K562 (cell line): Measurements from ENCODE around the gene PPP1R13L. TPM values are rescaled to one million over a fixed set of nuclear protein-coding genes. Genes with fewer than 3 reads are reported as not detected.

Experiments
- ATAC-seq: fragments of 200-7000 bp; cut with Tn5 transposase; 3 replicates; pipeline ENCODE4 v1.9.1; 2020; ENCODE audit warnings: moderate library complexity
- BruUV-seq: library from RNA; stranded (reverse); fragments of 400-500 nt; replicated peaks from 2 replicates; lab custom pipeline; 2021; lab: Mats Ljungman, UMichigan
- CTCF ChIA-PET: fragments of 300-600 bp; formaldehyde crosslinking; extraction: SDS; loops from one replicate; lab custom pipeline; 2021; ENCODE audit warnings: low intra/inter-chr PET ratio; lab: Yijun Ruan, JAX
- POLR2A ChIA-PET: fragments of 300-600, 350-650 bp; sonication (Branson Sonifier 250); formaldehyde crosslinking; extraction: SDS; loops from one replicate; lab custom pipeline; 2021; ENCODE audit warnings: antibody characterized with exemption, inconsistent platforms; lab: Yijun Ruan, JAX
- DNase-seq, 4 experiments: peaks; one replicate each; pipeline versions ENCODE4 v3.0.0 to v3.0.0-alpha.2; 2011 to 2018; ENCODE audit warnings: low spot score in 3 of 4, mixed read lengths in 3 of 4; ENCODE audit errors: extremely low read depth in 1 of 4
- FAIRE-seq: peaks from 2 replicates; lab custom pipeline; 2011; peaks lifted over from hg19 to GRCh38; lab: Jason Lieb, UNC
- H2AFZ ChIP-seq: 2 replicates; pipeline ENCODE4 v1.6.0; 2011; ENCODE audit warnings: low read depth, low read length, control low read depth, inconsistent platforms
- H3K27ac ChIP-seq: fragments of 200-600 bp; 3 replicates; pipeline ENCODE4 v1.8.0; 2011; ENCODE audit warnings: low read depth, mild to moderate bottlenecking, control low read depth, inconsistent platforms, low read length, moderate library complexity, mixed read lengths; ENCODE audit errors: extremely low read depth
- H3K27me3 ChIP-seq, 2 experiments: fragments of 300-600 bp in 1 of 2; 2 replicates in 1 of 2; 3 replicates in 1 of 2; pipeline versions ENCODE4 v1.6.0 to v1.8.0; 2011; ENCODE audit warnings: inconsistent platforms in 2 of 2, low read length in 2 of 2, mild to moderate bottlenecking in 1 of 2, mixed read lengths in 1 of 2, moderate library complexity in 1 of 2; ENCODE audit not compliant: control insufficient read depth in 2 of 2, insufficient read depth in 2 of 2
- H3K36me3 ChIP-seq: fragments of 300-600 bp; 3 replicates; pipeline ENCODE4 v1.8.0; 2011; ENCODE audit warnings: mild to moderate bottlenecking, low read length, inconsistent platforms; ENCODE audit not compliant: control insufficient read depth, insufficient read depth
- H3K4me1 ChIP-seq, 2 experiments: fragments of 200-600 bp in 1 of 2; replicated peaks in 1 of 2; 2 replicates in 1 of 2; 3 replicates in 1 of 2; pipeline versions ENCODE4 v1.5.1 to v1.8.0; 2011; ENCODE audit warnings: inconsistent platforms in 2 of 2, low read length in 2 of 2, mild to moderate bottlenecking in 1 of 2, mixed read lengths in 1 of 2, moderate library complexity in 1 of 2; ENCODE audit not compliant: control insufficient read depth in 2 of 2, insufficient read depth in 2 of 2
- H3K4me2 ChIP-seq: 2 replicates; pipeline ENCODE4 v1.6.1; 2011; ENCODE audit warnings: low read length, control low read depth, inconsistent platforms, mixed read lengths; ENCODE audit not compliant: insufficient read depth
- H3K4me3 ChIP-seq: fragments of 200-600 bp; sonication (generic), shearing (Covaris generic); 2 replicates; pipeline ENCODE4 v1.5.1; 2016; ENCODE audit warnings: control low read depth, inconsistent platforms
- H3K79me2 ChIP-seq: fragments of 200-600 bp; 3 replicates; pipeline ENCODE4 v1.8.0; 2011; ENCODE audit warnings: low read length, inconsistent platforms; ENCODE audit not compliant: control insufficient read depth, insufficient read depth
- H3K9ac ChIP-seq, 2 experiments: 2 replicates each; pipeline versions ENCODE4 v1.6.0 to v1.6.1; 2011; ENCODE audit warnings: low read depth in 2 of 2, low read length in 2 of 2, control low read depth in 1 of 2, inconsistent platforms in 1 of 2, mild to moderate bottlenecking in 1 of 2, mixed read lengths in 1 of 2; ENCODE audit not compliant: insufficient read depth in 1 of 2
- H3K9me1 ChIP-seq: one replicate; pipeline ENCODE4 v1.6.0; 2011; ENCODE audit warnings: inconsistent platforms, mild to moderate bottlenecking, low read length, moderate library complexity; ENCODE audit not compliant: control insufficient read depth, insufficient read depth
- H3K9me3 ChIP-seq: replicated peaks from 2 replicates; pipeline ENCODE4 v1.5.1; 2011; ENCODE audit warnings: low read depth, low read length, inconsistent platforms; ENCODE audit not compliant: control insufficient read depth, insufficient read depth
- H4K20me1 ChIP-seq: replicated peaks from 2 replicates; pipeline ENCODE4 v1.6.1; 2011; ENCODE audit warnings: low read length, inconsistent platforms, mixed read lengths; ENCODE audit not compliant: control insufficient read depth, insufficient read depth
- BHLHE40 ChIP-seq: IDR thresholded peaks from 2 replicates; pipeline ENCODE4 v1.6.1; 2011; ENCODE audit warnings: low read length, improper control_type of control experiment
- BRD9 ChIP-seq: fragments of 450-650 bp; IDR thresholded peaks from 2 replicates; pipeline ENCODE4 v1.6.1; 2018; ENCODE audit warnings: low read depth; ENCODE audit not compliant: partially characterized antibody
- CBFB ChIP-seq: sonication (generic); formaldehyde crosslinking; IDR thresholded peaks from 2 replicates; pipeline ENCODE4 v1.4.0; 2020; ENCODE audit warnings: mild to moderate bottlenecking, missing genetic modification reagents
- CXXC5 ChIP-seq: fragments of 250-450 bp; sonication (Bioruptor Pico); IDR thresholded peaks from 2 replicates; pipeline ENCODE4 v1.8.0; 2022; ENCODE audit warnings: inconsistent platforms, mild to moderate bottlenecking, moderate library complexity
- MEIS2 ChIP-seq: fragments of 450-650 bp; IDR thresholded peaks from 2 replicates; pipeline ENCODE4 v1.6.1; 2014; ENCODE audit warnings: mild to moderate bottlenecking; ENCODE audit not compliant: partially characterized antibody
- MYC ChIP-seq, 2 experiments: fragments of 250-450 bp in 1 of 2; sonication (Bioruptor Pico) in 1 of 2; IDR thresholded peaks; 2 replicates each; pipeline versions ENCODE4 v1.5.1 to v1.6.1; 2012 to 2021; ENCODE audit warnings: low read depth in 2 of 2, borderline replicate concordance in 1 of 2, improper control_type of control experiment in 1 of 2, low read length in 1 of 2, mild to moderate bottlenecking in 1 of 2, moderate library complexity in 1 of 2
- PML ChIP-seq: IDR thresholded peaks from 2 replicates; pipeline ENCODE4 v1.6.1; 2012; ENCODE audit warnings: low read length, inconsistent platforms
- POLR2B ChIP-seq: fragments of 450-650 bp; IDR thresholded peaks from 2 replicates; pipeline ENCODE4 v1.6.1; 2018; ENCODE audit warnings: low read depth; ENCODE audit not compliant: partially characterized antibody
- RBFOX2 ChIP-seq: fragments of 200-400 bp; formaldehyde crosslinking; IDR thresholded peaks from 2 replicates; pipeline ENCODE4 v1.6.1; 2017; ENCODE audit warnings: low read depth, mild to moderate bottlenecking, low read length, moderate library complexity
- SP1 ChIP-seq: sonication (generic); formaldehyde crosslinking; IDR thresholded peaks from 2 replicates; pipeline ENCODE4 v1.8.1; 2022; ENCODE audit warnings: mild to moderate bottlenecking, missing genetic modification reagents
- TOE1 ChIP-seq, 2 experiments: fragments of 450-650 bp in 1 of 2; sonication (generic) in 1 of 2; formaldehyde crosslinking in 1 of 2; IDR thresholded peaks; 2 replicates each; pipeline versions ENCODE4 v1.7.1 to v1.8.0; 2016 to 2022; ENCODE audit warnings: borderline replicate concordance in 2 of 2, mild to moderate bottlenecking in 2 of 2, antibody characterized with exemption in 1 of 2, inconsistent platforms in 1 of 2, low read depth in 1 of 2, missing genetic modification reagents in 1 of 2, moderate library complexity in 1 of 2
- TRIM28 ChIP-seq: fragments of 450-650 bp; IDR thresholded peaks from 2 replicates; pipeline ENCODE4 v1.6.1; 2017
- ZNF224 ChIP-seq: sonication (generic); formaldehyde crosslinking; IDR thresholded peaks from 2 replicates; pipeline ENCODE4 v1.8.0; 2022; ENCODE audit warnings: mild to moderate bottlenecking, missing genetic modification reagents
- WGBS: fragments of 100-300 bp; shearing (Covaris generic); methylation state at CpG from one replicate; pipeline ENCODE4 v1.1.6; 2016; ENCODE audit warnings: low coverage, mixed read lengths; ENCODE audit not compliant: insufficient coverage; ENCODE audit errors: missing lambda C conversion rate; 5-methylcytosine and 5-hydroxymethylcytosine counted together
- in situ Hi-C: fragments of 300-500 bp; cut with MboI; formaldehyde crosslinking; loops from 4 replicates; pipeline ENCODE4 v1.15.0; 2018; ENCODE audit warnings: inconsistent platforms, mixed read lengths
- intact Hi-C: fragments of 100-400 bp; cut with micrococcal nuclease; formaldehyde crosslinking; loops from 2 replicates; pipeline ENCODE4 v1.14.2; 2022
- polyA plus RNA-seq, 8 experiments: library from polyadenylated mRNA; depleted of rRNA in 4 of 8; stranded (reverse) in 5 of 8; unstranded in 3 of 8; fragments of >200 nt; fragmentation: Nextera tagmentation in 2 of 8; fragmentation: Illumina TruSeq in 1 of 8; extraction: Ambion mirVana in 2 of 8; extraction: Trizol in 1 of 8; gene quantifications; 2 replicates each; pipeline versions ENCODE4 v1.2.1 to v1.2.3, GENCODE V29; 2011 to 2014; ENCODE audit warnings: inconsistent platforms in 1 of 8, missing spikeins in 1 of 8
- total RNA-seq, 7 experiments: library from RNA; depleted of rRNA in 6 of 7; stranded (reverse); fragments of >200 nt in 6 of 7; fragmentation: Illumina TruSeq in 2 of 7; extraction: Trizol in 2 of 7; gene quantifications; 2 replicates each; pipeline versions ENCODE4 v1.2.1 to v1.2.3, GENCODE V29; 2011 to 2021; ENCODE audit warnings: low replicate concordance in 1 of 7
- TF ChIP-seq, protein P1 (sequence below), 2 experiments: fragments of 450-650 bp; IDR thresholded peaks; 2 replicates each; pipeline ENCODE4 v1.6.1; 2016

PPP1R13L gene
- total and polyA plus RNA-seq, 9 of the 15 experiments (the other 6 are each of a cell fraction or from before 2014, with no cell fraction given): 0.32 to 6.7 (median 2.0) TPM

DNA sequence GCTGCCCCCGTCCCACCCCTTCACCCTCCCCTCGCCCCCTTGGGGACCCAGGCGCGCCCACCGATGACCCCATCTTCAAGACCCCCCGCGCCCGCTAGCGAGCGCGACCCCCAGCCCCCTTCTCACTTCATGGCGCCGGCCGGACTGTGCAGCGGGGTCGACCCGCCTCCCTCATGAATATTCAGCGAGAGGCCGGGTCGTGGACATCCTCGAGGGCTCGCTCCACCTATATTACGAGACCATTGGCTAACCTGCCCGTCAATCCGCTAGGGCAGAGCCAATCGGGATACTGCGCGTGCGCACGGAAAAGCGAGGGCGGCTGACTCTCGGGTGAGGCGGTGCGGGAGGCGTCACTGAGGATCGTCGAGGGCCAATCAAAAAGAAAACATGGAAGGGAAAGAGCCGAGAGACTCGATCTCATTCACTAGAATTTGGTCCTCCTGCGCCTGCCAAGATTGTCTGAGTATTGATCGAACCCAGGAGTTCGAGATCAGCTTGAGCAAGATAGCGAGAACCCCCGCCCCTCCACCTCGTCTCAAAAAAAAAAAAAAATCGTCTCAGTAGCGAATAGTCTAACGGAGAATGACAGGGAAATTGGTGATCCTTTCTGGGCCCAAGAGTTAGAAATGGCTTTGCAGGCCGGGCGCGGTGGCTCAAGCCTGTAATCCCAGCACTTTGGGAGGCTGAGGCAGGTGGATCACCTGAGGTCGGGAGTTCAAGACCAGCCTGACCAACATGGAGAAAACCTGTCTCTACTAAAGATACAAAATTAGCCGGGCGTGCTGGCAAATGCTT, 34.3 kb downstream of the PPP1R13L start, which contains the start of gene ERCC2:
Gene ERCC2 (minus strand): TSS at position 164 of the 795 bp plus-strand sequence. CDS start 33 bp downstream, at position 131.
- H3K79me2 ChIP-seq: peaks cover 18% of the 10 kb centered on the region
- TSS peak; percentile 99 for BruUV-seq
- WGBS: 3% methylated on average over 42 of the region's 55 CpGs
- no peaks in the 10 kb centered on the region for H4K20me1 ChIP-seq
- no peaks in the 10 kb centered on the region for H3K9me1 ChIP-seq
- CTCF ChIA-PET: no interaction called here
- H3K27ac ChIP-seq: peak within 1 kb of the TSS; percentile 84
- peak within 1 kb of the TSS; percentile 75 for H3K4me2 ChIP-seq
- peaks cover 21% of the 10 kb centered on the region; the same call in 2 of the 3 replicates for H3K36me3 ChIP-seq
- H3K9ac ChIP-seq: peak within 1 kb of the TSS; percentile 81 to 100
- POLR2A ChIA-PET: interaction anchor here (0.6 to 1.2 kb wide), 8 partner anchors 14 to 284 kb away, joined by 3 to 4 read pairs (median 3); no protein-coding TSS in a partner anchor
- ATAC-seq: peak; percentile 99
- H3K27me3 ChIP-seq: no peaks in the 10 kb centered on the region
- DNase-seq: peak; percentile 99 to 100 (median 100)
- intact Hi-C loops (loop anchor here (2.0 kb wide), 1 partner anchor 34 kb away; the partner anchor contains the start of gene PPP1R13L), in situ Hi-C loops (no loop called here)
- peak within 1 kb of the TSS; percentile 78 for H3K4me3 ChIP-seq
- FAIRE-seq: peak; percentile 96
- no peaks in the 10 kb centered on the region for H3K9me3 ChIP-seq
- peaks cover 10 to 27% of the 10 kb centered on the region in 2 experiments for H3K4me1 ChIP-seq
- peak within 1 kb of the TSS; percentile 89 for H2AFZ ChIP-seq
- TF ChIP-seq RBFOX2 (peak; percentile 68), SP1 (CRISPR knock-in tag) (peak; percentile 87), CXXC5 (CRISPR knock-in tag) (peak; percentile 61), TOE1 (IDR thresholded peaks at IDR 0.05; ENCODE audit: borderline replicate concordance) (peak; percentile 69; the same call in 1 of the 2 replicates), TOE1 (CRISPR knock-in tag; IDR thresholded peaks at IDR 0.05; ENCODE audit: borderline replicate concordance, low read depth) (no peak), BRD9 (peak; percentile 51), PML (peak; percentile 64; the same call in 1 of the 2 replicates), POLR2B (peak; percentile 80), BHLHE40 (peak; percentile 69), ZNF224 (CRISPR knock-in tag) (no peak), CBFB (CRISPR knock-in tag) (no peak), MEIS2 (peak; percentile 88), TRIM28 (peak; percentile 41; the same call in 1 of the 2 replicates), MYC (IDR thresholded peaks at IDR 0.05; ENCODE audit: low read depth, low read length) (0 out of 2 replicates have a peak, but pooled peaks have one; percentile 16), MYC (CRISPR knock-in tag; IDR thresholded peaks at IDR 0.05; ENCODE audit: borderline replicate concordance, low read depth) (no peak)
- TF ChIP-seq, protein P1, sequence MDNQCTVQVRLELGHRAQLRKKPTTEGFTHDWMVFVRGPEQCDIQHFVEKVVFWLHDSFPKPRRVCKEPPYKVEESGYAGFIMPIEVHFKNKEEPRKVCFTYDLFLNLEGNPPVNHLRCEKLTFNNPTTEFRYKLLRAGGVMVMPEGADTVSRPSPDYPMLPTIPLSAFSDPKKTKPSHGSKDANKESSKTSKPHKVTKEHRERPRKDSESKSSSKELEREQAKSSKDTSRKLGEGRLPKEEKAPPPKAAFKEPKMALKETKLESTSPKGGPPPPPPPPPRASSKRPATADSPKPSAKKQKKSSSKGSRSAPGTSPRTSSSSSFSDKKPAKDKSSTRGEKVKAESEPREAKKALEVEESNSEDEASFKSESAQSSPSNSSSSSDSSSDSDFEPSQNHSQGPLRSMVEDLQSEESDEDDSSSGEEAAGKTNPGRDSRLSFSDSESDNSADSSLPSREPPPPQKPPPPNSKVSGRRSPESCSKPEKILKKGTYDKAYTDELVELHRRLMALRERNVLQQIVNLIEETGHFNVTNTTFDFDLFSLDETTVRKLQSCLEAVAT (IDR thresholded peaks at IDR 0.05): peak in 1 of 2 experiments; percentile 95; a peak in 3 of 4 replicates
